ENCODE results near the gene CEL.

GRCh38 chr9:133080161-133080560 lies 18.4 kb downstream of the CEL start:
- TF ChIP-seq SUZ12 (IDR thresholded peaks at IDR 0.05; ENCODE audit: extremely low read depth, insufficient read depth, insufficient read length) = no peak
- TF ChIP-seq YY1 (IDR thresholded peaks at IDR 0.05; ENCODE audit: insufficient read depth, insufficient read length) = no peak
- no peak for TF ChIP-seq ZNF274 (IDR thresholded peaks at IDR 0.05; ENCODE audit: low read depth, low read length)
